Retina (tissue), 1 donor: ENCODE measurements around the gene HTR2C.
"Not testable (repeated sequence)": the region's sequence is repeated elsewhere in the genome, so short reads cannot be mapped to it uniquely, and the experiment has no call there.

Experiments
- DNase-seq: peaks from one replicate; pipeline ENCODE4 v3.0.0-alpha.2; 2016

The HTR2C gene

DNA sequence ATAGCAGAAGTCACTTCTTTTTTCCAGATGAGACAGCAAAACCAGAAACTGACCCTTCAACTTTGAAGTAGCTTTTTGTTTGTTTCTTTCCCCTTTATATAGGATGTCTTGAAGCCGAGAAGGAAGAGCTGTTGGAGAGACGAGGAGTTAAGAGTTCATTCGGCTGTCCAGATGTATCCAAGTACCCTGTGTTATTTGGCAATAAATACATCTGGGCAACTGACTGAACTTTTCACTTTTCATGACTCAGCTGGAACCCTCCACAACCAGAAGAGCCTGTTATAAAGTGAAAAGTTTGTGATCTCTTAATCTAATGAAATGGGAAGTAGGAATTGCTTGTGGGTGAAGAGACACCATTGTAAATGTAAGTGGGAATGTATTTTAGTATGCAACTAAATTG lies 131.2 kb downstream of the HTR2C start:
- DNase-seq = no peak

DNA sequence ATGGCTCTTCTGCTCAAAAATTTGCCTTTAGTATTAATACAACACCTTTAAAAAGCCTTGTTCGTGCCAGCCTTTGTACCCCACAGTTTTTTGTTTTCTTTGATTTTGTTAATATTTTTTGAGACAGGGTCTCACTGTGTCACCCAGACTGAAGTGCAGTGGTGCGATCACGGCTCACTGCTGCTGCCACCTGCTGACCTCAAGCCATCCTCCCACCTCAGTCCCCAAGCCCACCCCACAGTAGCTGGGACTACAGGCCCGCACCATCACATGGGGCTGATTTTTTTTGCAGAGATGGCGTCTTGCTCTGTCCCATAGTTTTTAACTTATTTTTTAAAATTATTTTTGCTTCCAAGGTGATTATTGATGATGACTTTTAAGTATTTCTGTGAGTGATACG lies 134.0 kb downstream of the HTR2C start:
- peak; percentile 15 for DNase-seq

DNA sequence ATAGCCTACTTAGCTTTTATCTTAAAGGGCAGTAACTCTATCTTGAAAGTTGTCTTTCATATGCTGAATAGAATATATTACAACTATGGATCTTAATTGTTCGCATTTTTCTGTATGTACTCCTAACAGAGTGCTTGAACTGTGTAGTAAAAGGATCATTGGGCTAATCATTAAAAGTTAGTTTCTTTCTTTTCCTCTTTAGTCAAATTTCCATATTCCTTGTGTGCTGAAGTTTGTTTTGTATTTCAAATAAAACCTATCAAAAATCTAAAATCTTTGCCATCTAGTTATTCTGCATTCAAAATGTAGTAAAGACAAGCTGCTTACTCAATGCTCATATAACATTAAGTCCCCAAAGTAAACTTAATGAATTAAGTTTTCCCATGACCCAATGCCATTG lies 182.7 kb downstream of the HTR2C start:
- DNase-seq = no peak

DNA sequence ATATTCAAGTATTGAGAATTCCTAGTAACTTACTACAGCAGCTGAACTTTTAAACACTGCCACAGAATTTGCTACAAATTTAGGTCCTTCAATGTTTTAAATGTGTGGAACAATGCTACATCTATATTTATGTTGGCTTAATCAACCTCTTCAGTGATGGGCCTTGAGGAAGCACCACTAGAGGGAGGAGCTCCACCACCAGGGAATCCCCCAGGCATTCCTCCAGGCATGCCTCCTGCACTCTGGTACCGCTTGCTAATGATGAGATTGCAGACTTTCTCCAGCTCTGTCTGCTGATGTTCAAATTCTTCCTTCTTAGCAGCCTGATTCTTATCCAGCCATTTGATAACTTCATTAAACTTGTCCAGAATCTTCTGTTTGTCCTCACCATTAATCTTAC lies 190.8 kb downstream of the HTR2C start:
- no peak for DNase-seq

DNA sequence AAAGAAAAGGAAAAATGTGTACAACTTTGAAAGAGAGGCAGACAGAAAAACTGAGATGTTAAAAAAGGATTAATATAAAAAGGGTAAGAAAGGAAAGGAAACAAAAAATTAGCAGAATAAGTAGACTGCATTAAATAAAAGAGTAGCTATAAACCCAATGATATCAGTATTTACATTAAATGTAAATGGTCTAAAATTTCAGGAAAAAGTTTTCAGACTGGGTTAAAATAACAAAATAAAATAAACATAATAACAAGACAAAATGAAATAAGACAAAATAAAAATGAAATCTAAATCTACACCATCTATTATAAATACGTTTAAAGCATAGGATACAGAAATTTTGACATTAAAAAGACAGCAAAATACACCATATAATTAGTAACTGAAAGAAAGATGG lies 199.0 kb downstream of the HTR2C start:
- no peak for DNase-seq

DNA sequence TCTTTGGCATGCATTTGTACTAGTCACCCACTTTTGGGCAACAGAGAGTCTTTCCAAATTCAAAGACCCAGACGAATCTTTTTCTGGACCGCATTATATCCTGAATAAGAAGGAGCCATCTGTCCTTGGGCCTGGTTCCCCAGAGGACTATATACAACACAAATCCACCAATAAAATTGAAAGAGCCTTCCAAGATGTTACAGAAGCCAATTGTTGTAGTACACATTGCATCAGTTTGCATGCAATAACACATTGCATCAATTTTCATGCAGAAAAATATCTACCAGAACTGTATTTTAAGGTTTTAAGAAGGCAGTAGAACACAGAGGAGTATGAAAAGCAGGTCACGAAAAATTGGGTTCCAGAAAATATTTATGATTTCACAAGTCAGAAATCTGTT lies 203.2 kb downstream of the HTR2C start:
- no peak for DNase-seq

DNA sequence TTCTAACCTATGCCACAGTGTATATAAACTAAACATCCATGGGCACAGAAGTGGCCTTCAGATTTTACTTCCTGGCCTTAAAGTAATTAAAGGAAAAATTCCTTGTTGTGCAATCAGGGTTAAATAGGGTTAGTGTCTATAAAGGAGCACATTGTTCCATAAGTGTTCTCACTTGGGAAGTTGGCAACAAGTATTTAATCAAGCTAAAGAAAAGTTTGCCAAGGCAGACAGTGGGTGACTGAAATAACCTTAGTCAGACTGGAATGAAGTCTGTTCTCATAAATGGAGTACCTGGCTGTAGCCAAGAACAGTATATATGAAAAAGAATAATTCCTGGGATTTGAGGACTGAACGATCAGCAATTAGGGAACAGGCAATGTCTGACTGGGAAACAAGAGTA lies 213.6 kb downstream of the HTR2C start:
- DNase-seq = no peak

DNA sequence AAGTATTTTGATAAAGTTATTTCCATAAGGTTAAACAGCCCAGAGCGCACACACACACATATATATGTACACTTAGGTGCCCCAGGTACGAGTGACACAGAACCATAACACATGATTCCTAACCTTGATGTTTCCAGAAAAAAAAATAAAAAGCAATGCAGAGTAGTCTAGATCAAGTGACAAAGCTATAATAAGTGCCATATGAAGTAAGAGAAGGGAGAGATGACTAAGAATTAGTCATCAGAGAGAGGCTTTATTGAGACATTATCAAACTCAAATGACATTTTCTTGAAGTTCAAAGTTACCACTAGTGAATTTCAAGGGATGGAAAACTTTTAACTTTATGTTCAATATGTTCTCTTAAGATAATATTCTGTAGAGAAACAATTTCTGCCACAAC lies 215.0 kb downstream of the HTR2C start:
- DNase-seq = no peak

DNA sequence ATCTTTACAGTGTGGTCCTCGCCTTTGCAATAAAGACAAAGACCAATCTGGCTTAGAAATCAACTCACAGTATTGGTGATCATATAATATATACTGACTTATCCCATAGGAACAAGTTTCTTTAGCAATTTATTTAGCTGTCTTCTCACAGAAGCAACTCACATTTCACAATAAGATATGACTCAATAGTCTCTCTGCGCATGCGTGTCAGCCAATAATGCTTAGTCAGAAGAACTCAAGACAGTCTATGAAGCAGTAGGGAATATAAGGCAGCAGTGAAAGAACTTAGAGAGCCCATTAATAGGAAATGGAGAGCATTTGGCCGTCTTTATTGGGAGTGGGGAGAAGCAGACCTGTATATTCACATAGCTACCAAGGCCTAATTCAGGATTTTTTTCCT lies 216.8 kb downstream of the HTR2C start:
- DNase-seq = no peak

DNA sequence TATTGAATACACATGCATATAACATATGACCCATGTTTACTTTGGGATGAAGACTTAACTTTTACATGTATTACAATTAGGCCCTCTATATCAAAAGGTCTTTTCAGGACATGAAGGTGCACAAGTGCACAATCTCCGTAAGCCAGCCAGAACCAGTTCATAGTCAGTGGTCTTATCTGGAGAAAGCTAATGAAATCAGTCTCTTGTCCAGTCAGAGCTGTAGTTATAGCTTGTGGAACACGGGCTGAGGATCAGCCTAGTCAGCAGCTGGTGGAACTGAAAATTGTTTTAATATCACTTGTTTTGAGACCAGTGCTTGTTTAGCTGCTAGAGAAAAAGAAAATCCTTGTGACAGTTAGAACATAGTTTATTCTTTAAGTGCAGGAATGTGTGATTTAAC lies 235.6 kb downstream of the HTR2C start:
- DNase-seq = no peak

DNA sequence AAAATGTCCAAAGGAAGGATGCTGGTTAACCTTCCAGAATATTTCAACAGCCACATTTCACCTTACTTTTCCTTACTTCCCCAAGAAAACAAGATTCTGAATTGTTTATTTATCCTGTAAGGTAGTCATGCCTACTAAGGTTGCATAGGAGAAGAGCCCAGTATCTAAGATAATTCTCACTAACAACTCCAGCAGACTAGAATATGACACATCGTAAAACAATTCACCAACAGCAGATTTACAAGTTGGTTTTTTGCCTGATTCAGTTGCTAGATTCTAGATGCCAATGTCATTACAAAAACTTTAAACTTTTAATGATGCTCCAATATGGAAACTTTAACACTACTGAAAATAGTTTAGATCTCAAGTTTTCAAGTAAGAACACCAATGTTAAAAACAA lies 257.2 kb downstream of the HTR2C start:
- no peak for DNase-seq

DNA sequence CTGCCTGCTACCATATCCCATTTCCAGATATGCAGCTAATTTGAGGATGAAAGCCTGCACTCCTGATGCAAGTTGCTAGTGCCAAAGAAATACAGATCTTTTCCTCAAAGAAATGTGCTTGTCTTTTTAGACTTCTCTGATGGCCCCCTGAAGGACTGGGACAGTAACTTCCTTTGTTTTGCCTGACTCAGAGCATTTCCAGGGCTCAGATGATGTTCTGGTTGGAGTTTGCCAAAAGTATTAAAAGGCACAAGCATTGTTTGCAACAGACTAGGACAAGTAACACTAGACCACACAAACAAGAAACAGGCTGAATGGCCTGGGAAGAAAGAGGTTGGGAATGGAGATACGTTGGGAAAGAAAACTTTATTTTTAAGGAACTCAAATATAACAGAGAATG lies 258.3 kb downstream of the HTR2C start:
- no peak for DNase-seq

DNA sequence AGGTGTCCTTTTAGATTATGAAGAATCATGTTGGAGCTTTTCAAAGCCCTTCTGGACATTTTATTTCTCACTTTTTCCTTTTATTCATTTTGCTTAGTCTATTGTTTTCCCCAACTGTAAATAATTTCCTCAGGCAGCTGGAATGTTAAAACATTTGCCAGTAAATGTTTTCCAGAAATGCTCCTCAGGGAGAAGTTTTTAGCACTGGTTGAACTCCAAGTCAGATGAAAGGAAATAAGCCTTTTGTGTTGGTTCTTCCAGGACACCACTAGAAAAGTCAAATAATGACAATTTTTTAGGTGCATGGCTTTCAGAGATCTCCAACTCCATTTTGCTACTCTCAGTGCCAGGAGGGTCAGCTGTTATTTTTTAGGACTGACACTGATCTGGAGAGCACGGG lies 305.6 kb downstream of the HTR2C start:
- no peak for DNase-seq

DNA sequence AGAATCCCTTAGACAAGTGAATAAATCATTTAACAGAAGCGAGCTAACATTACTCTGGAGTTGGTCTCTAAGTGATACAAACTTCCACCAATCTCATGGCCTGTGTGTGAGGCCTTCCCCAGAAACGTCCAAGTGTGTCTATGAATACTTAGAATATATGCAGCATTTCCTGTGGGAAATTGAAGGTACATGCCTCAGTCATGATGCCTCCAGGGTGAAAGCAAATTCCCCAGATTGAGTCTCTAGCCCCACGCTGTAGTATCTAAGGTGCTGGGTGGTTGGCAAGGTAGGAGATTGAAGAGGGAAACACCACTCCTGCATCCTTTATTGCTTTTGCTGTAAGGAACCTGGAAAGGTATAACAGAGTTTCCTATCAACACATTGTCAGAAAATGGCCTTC lies 319.7 kb downstream of the HTR2C start:
- no peak for DNase-seq

DNA sequence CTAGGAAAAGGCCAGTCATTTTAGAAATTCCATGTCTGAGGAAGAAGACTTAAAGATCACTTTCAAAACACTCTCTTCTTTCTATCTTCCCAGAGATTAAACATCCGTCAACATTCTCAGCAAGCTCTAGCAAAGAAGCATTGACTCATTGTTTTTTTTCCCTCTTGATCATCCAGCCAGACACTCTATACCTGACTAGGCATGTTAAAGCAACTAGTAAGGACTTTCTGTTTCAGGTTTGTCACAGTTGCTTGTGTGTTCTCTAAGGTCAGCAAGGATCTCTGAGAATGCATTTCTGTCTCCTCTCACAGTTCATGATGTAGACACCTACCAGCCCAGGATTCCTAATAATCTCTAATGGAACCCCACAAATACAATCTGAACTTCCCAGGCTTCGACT lies 321.4 kb downstream of the HTR2C start:
- DNase-seq = no peak

DNA sequence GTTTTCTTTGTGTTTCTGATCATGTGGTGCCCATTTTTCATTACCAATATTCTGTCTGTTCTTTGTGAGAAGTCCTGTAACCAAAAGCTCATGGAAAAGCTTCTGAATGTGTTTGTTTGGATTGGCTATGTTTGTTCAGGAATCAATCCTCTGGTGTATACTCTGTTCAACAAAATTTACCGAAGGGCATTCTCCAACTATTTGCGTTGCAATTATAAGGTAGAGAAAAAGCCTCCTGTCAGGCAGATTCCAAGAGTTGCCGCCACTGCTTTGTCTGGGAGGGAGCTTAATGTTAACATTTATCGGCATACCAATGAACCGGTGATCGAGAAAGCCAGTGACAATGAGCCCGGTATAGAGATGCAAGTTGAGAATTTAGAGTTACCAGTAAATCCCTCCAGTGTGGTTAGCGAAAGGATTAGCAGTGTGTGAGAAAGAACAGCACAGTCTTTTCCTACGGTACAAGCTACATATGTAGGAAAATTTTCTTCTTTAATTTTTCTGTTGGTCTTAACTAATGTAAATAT lies 323.2 kb downstream of the HTR2C start:
- DNase-seq = no peak

DNA sequence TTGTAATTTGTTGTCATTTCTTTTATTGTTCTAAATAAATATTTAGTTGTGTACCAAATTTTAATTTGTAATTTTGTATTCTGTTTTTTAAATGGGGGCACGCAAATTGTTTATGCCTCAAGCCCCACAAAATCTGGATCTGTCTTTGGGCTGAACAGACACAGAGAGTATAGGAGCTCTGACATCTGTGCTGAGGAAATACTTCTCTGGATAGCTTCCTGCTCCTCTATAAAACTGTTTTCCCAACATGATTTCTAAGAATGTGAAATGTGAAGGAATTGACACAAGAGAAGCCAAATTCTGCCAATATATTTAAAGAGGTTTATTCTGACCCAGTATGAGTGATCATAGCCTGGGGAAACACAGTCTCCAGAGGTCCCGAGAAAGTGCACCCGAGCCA lies 340.5 kb downstream of the HTR2C start:
- no peak for DNase-seq

DNA sequence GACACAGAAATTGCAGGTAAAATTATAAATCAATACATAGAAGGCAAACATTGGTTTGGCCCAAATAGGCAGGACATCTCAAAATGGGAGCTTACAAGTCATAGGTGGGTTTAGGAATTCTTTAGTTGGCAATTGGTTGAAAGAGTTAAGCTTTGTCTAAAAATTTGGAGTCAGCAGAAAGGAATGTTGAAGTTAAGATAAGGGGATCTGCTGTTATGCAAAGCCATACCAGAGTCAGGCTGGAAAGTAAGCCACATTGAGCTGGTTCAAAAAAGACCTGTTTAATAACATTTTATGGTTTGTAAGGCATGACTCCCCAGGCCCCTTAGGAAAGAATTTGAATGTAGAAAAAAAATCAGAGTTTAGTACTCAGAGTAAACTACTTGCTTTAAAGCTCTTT lies 341.0 kb downstream of the HTR2C start:
- no peak for DNase-seq

DNA sequence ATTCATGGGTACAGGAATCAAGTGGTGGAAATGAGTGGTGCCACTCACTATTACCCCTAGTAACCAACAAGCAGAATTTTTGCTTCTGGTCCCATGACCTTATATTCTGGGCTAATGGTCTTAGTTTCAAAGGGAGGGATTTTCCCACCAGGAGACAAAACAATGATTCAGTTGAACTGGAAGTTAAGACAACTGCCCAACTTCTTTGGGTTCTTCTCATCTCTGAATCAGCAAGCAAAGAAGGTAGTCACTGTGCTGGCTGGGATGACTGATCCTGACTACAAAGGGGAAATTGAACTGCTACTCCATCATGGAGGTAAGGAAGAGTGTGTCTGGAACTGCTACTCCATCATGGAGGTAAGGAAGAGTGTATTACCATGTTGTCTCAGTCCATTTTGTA lies 346.3 kb downstream of the HTR2C start:
- no peak for DNase-seq

DNA sequence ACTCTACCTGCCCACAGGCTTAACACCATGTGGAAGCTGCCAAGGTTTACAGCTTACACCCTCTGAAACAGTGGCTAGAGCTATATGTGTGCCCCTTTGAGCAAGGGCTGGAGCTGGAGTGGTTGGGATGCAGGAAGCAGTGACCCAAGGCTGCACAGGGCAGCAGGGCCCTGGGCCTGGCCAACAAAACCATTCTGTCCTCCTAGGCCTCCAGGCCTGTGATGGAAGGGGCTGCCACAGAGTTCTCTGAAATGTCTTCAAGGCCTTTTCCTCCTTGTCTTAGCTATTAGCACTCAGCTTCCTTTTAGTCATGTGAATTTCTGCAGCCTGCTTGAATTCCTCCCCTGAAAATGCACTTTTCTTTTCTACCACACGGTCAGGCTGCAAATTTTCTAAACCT lies 348.7 kb downstream of the HTR2C start:
- DNase-seq = no peak

DNA sequence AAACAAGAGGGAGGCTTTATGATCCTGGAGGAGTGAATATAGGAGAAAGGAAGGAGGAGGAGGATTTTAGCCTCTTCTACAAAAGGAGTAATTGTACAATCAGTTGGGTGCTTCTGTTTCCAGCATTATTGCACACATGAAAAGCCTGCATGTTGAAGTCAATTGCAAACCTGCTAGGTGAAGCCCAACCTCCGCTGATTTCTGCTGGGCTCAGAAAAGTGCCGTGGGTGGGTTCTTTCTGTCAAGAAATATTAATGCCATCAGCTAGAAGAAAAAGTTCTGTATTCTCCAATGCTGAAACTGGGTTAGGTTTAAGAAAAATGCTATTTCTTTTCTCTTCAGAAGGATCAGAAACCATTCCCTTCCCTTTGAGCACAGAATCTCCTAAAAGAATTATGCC lies 349.4 kb downstream of the HTR2C start:
- not testable (repeated sequence) for DNase-seq

DNA sequence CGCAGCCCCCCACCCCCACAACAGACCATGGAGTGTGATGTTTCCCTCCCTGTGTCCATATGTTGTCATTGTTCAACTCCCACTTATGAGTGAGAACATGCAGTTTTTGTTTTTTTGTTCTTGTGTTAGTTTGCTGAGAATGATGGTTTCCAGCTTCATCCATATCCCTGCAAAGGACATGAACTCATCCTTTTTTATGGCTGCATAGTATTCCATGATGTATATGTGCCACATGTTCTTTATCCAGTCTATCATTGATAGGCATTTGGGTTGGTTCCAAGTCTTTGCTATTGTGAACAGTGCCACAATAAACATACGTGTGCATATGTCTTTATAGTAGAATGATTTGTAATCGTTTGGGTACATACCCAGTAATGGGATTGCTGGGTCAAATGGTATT lies 353.2 kb downstream of the HTR2C start:
- not testable (repeated sequence) for DNase-seq

DNA sequence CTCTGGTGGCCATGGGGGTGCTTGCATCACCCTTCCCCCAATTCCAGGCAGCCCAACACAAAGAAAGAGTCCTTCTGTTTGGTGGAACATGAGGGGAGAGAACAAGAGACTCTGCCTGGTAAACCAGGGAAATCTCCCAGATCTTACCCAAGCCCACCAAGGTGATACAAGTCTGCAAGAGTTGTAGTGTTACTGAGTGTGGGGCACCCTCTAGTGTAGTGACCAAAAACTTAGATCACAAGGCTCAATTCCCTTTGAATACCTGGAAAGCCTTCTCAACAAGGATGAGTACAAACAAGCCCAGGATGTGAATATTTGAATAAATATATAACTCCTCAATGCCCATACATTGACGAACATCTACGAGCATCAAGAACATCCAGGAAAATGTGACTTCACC lies 368.8 kb downstream of the HTR2C start:
- no peak for DNase-seq
